ENCODE results near the gene LCE1E.

Gene LCE1E

DNA sequence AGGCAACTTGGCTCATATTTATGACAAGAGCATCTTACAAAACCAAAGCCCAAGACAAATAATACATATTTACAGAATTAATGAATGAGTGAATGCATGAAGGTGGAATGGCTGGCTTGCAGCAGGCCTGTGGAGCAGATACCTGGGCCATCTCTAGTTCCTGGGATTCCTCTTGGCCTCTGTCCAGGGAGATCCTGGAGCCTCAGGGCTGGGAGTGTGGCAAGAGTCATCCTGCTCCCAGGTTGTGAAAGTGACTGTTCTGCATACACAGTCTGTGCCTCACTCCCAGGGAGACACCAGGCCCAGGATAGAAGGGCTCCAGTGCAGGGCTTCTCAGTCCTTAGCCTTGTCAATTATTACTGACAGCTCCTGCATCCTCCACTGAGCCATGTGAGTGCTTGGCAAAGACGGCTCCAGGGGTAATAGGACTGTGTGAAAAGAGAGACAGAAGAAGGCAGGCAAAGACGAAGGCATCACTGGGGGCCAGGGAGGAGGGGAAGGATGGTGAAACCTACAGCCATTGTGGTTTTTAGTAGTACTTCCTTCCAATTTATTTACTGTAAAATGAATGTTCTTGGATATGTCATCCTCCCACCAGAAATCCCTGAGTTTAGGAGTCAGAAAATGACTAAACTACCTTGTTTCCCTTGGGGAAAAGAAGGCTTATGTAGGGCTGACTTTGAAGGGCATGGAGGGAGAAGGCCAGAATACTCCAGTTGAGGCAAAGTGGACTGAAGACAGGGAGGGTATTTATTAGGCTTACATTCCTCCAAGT, 42.5 kb upstream of the LCE1E start:
- Histone ChIP-seq H3K27ac (ENCODE audit: low read length) (no peak overlapping the region), H3K4me3 (ENCODE audit: low read length) (no peak overlapping the region), H3K4me2 (ENCODE audit: low read length) (no peak overlapping the region), H3K36me3 (replicated peaks; ENCODE audit: low read depth, low read length) (no peaks in the 10 kb centered on the region), H3K9ac (ENCODE audit: low read length) (no peak overlapping the region), H3K79me2 (ENCODE audit: low read length) (no peaks in the 10 kb centered on the region), H4K20me1 (ENCODE audit: insufficient read depth, low read length) (no peaks in the 10 kb centered on the region), H3K9me3 (ENCODE audit: insufficient read depth, low read length) (no peaks in the 10 kb centered on the region), H2AFZ (ENCODE audit: low read depth, low read length) (no peak overlapping the region), H3K4me1 (ENCODE audit: low read length) (no peaks in the 10 kb centered on the region), H3K27me3 (ENCODE audit: low read depth, low read length) (peaks cover 59% of the 10 kb centered on the region)
- TF ChIP-seq, protein P1, sequence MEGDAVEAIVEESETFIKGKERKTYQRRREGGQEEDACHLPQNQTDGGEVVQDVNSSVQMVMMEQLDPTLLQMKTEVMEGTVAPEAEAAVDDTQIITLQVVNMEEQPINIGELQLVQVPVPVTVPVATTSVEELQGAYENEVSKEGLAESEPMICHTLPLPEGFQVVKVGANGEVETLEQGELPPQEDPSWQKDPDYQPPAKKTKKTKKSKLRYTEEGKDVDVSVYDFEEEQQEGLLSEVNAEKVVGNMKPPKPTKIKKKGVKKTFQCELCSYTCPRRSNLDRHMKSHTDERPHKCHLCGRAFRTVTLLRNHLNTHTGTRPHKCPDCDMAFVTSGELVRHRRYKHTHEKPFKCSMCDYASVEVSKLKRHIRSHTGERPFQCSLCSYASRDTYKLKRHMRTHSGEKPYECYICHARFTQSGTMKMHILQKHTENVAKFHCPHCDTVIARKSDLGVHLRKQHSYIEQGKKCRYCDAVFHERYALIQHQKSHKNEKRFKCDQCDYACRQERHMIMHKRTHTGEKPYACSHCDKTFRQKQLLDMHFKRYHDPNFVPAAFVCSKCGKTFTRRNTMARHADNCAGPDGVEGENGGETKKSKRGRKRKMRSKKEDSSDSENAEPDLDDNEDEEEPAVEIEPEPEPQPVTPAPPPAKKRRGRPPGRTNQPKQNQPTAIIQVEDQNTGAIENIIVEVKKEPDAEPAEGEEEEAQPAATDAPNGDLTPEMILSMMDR (IDR thresholded peaks at IDR 0.05; ENCODE audit: low read depth, low read length): no peak
- no peak for TF ChIP-seq EZH2phosphoT487 (IDR thresholded peaks at IDR 0.05; ENCODE audit: low read depth)

DNA sequence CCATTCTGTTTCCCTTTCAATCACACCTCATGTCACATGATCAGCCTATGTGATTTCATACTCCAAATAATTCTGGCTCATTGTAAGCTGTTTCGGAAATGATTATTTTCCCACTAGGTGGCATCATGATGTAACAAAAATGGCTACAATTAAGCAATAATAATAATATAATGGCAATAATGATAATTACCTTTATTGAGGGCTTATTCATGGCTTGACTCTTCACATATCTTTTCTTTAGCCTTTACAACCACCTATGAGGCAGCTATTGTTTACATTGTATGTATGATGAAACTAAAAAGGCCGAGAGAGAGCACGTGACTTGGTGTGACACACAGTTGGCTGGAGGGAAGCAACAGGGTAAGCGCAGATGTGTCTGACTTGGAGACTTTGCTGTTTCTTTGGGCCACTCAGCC, 40.8 kb upstream of the LCE1E start:
- Histone ChIP-seq H3K36me3 (replicated peaks; ENCODE audit: low read depth, low read length) (no peaks in the 10 kb centered on the region), H3K79me2 (ENCODE audit: low read length) (no peaks in the 10 kb centered on the region), H3K9ac (ENCODE audit: low read length) (no peak overlapping the region), H3K4me2 (ENCODE audit: low read length) (peak overlapping the region; percentile 44), H2AFZ (ENCODE audit: low read depth, low read length) (peak overlapping the region; percentile 61), H4K20me1 (ENCODE audit: insufficient read depth, low read length) (no peaks in the 10 kb centered on the region), H3K4me3 (ENCODE audit: low read length) (peak overlapping the region; percentile 17; the same call in 1 of the 2 replicates), H3K9me3 (ENCODE audit: insufficient read depth, low read length) (no peaks in the 10 kb centered on the region), H3K27ac (ENCODE audit: low read length) (no peak overlapping the region), H3K27me3 (ENCODE audit: low read depth, low read length) (peaks cover 51% of the 10 kb centered on the region), H3K4me1 (ENCODE audit: low read length) (no peaks in the 10 kb centered on the region)
- TF ChIP-seq, protein P1 (IDR thresholded peaks at IDR 0.05; ENCODE audit: low read depth, low read length): peak; percentile 62
- TF ChIP-seq EZH2phosphoT487 (IDR thresholded peaks at IDR 0.05; ENCODE audit: low read depth): no peak

DNA sequence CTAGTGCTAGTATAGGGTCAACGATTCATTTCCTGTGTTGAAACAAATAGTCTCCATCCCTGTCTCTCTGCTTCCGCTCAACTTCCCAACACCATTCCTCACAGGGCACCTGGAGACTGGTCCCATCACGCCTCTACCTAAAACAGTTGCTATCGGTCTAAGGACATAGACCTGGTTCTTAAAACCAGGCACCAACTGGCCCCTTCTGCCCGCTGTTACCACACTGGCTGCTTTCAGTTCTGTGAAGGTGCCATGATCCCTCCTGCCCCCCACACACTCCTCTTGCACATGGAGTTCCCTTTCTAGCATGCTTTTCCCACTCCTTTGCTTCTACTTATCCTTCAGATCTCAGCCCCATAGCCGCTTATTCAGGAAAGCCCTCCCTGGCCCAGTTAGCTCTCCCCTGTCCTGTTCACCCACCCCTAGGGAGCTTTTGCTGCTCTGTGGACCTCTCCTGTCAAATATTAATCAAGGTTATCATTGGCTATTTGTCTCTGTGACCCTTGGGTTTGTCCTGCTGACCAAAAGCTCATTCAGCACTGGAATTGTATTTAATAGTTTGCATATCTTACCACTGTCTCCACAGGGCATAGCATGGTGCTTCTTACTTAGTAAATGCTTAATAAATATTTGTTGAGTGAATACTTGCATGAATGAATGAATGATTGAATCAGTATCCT, 40.2 kb upstream of the LCE1E start:
- H3K27ac ChIP-seq (ENCODE audit: low read length): no peak overlapping the region
- no peaks in the 10 kb centered on the region for H3K9me3 ChIP-seq (ENCODE audit: insufficient read depth, low read length)
- no peaks in the 10 kb centered on the region for H4K20me1 ChIP-seq (ENCODE audit: insufficient read depth, low read length)
- no peaks in the 10 kb centered on the region for H3K36me3 ChIP-seq (replicated peaks; ENCODE audit: low read depth, low read length)
- H3K4me3 ChIP-seq (ENCODE audit: low read length): no peak overlapping the region
- H2AFZ ChIP-seq (ENCODE audit: low read depth, low read length): peak overlapping the region; percentile 61
- H3K4me2 ChIP-seq (ENCODE audit: low read length): peak overlapping the region; percentile 44
- H3K79me2 ChIP-seq (ENCODE audit: low read length): no peaks in the 10 kb centered on the region
- TF ChIP-seq, protein P1 (IDR thresholded peaks at IDR 0.05; ENCODE audit: low read depth, low read length): no peak
- no peaks in the 10 kb centered on the region for H3K4me1 ChIP-seq (ENCODE audit: low read length)
- H3K9ac ChIP-seq (ENCODE audit: low read length): no peak overlapping the region
- H3K27me3 ChIP-seq (ENCODE audit: low read depth, low read length): peaks cover 52% of the 10 kb centered on the region

DNA sequence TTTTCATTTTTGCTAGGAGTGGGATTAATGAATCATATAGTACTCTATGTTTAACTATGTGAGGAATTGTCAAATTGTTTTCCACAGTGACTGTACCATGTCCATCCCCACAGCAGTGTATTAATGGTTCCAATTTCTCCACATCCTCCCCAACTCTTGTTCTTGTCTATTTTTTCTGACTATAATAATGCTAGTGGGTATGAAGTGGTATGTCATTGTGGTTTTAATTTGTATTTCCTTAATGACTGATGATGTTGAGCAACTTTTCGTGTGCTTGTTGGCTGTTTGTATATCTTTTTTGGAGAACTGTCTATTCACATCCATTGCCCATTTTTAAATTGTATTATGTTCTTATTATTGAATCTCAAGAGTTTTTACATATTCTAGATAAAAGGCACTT, 38.2 kb upstream of the LCE1E start:
- H2AFZ ChIP-seq (ENCODE audit: low read depth, low read length): no peak overlapping the region
- H3K27me3 ChIP-seq (ENCODE audit: low read depth, low read length): peaks cover 53% of the 10 kb centered on the region
- no peaks in the 10 kb centered on the region for H4K20me1 ChIP-seq (ENCODE audit: insufficient read depth, low read length)
- no peaks in the 10 kb centered on the region for H3K36me3 ChIP-seq (replicated peaks; ENCODE audit: low read depth, low read length)
- H3K4me2 ChIP-seq (ENCODE audit: low read length): no peak overlapping the region
- H3K27ac ChIP-seq (ENCODE audit: low read length): no peak overlapping the region
- no peak overlapping the region for H3K4me3 ChIP-seq (ENCODE audit: low read length)
- H3K79me2 ChIP-seq (ENCODE audit: low read length): no peaks in the 10 kb centered on the region
- no peak overlapping the region for H3K9ac ChIP-seq (ENCODE audit: low read length)
- TF ChIP-seq EZH2phosphoT487 (IDR thresholded peaks at IDR 0.05; ENCODE audit: low read depth): no peak
- TF ChIP-seq, protein P1 (IDR thresholded peaks at IDR 0.05; ENCODE audit: low read depth, low read length): no peak
- H3K9me3 ChIP-seq (ENCODE audit: insufficient read depth, low read length): no peaks in the 10 kb centered on the region
- H3K4me1 ChIP-seq (ENCODE audit: low read length): no peaks in the 10 kb centered on the region

Data from OCI-LY3 (cell line).